ENCODE data around the gene CPN1. TPM values are rescaled to one million over a fixed set of nuclear protein-coding genes. Genes with fewer than 3 reads are reported as not detected.

The CPN1 gene
- total and polyA plus RNA-seq, 5 donors from 2014 or later, result not detected

GRCh38 chr10:100053686-100054460 is 27.8 kb downstream of the CPN1 start:
- Mint-ChIP-seq H3K4me1 (no peaks in the 10 kb centered on the region), H3K9me3 (peaks cover 0 to 4% (median 0%) of the 10 kb centered on the region in 7 donors), H3K27ac (no peak overlapping the region), H3K4me3 (no peak overlapping the region), H3K36me3 (no peaks in the 10 kb centered on the region), H3K27me3 (peaks cover 17% of the 10 kb centered on the region)
- no peaks in the 10 kb centered on the region for H3K36me3 ChIP-seq (ENCODE audit: control insufficient read depth, insufficient read depth, low read length)
- H3K27ac ChIP-seq (ENCODE audit: insufficient read depth, low read length, poor library complexity, severe bottlenecking), result no peak overlapping the region
- H3K4me1 ChIP-seq (ENCODE audit: control insufficient read depth, insufficient read depth, low read length, poor library complexity, severe bottlenecking), result no peaks in the 10 kb centered on the region
- no peak overlapping the region for H3K4me3 ChIP-seq (ENCODE audit: low read depth, low read length)
- H3K27me3 ChIP-seq (ENCODE audit: control insufficient read depth, insufficient read depth, low read length), result peaks cover 2% of the 10 kb centered on the region
- DNase-seq (no peak), ATAC-seq (ENCODE audit: low read depth in 2 of 2) (no peak)
- peaks cover 0 to 8% of the 10 kb centered on the region in 2 experiments for H3K9me3 ChIP-seq (ENCODE audit: control insufficient read depth in 2 of 2, low read length in 2 of 2)

- Mint-ChIP-seq H3K27ac (peak overlapping the region in 1 of 3 donors; percentile 45), H3K36me3 (no peaks in the 10 kb centered on the region), H3K4me3 (peak overlapping the region in 1 of 4 donors; percentile 35), H3K9me3 (peaks cover 0 to 2% (median 0%) of the 10 kb centered on the region in 7 donors), H3K27me3 (peaks cover 27% of the 10 kb centered on the region), H3K4me1 (peaks cover 0 to 3% (median 0%) of the 10 kb centered on the region in 4 donors)
- peak in 1 of 2 donors; percentile 70 for ATAC-seq (ENCODE audit: low read depth in 2 of 2)
- peak; percentile 50 to 76 (median 68) for DNase-seq
- no peaks in the 10 kb centered on the region for H3K36me3 ChIP-seq (ENCODE audit: control insufficient read depth, insufficient read depth, low read length)
- H3K4me1 ChIP-seq (ENCODE audit: control insufficient read depth, insufficient read depth, low read length, poor library complexity, severe bottlenecking), result no peaks in the 10 kb centered on the region
- H3K9me3 ChIP-seq (ENCODE audit: control insufficient read depth in 2 of 2, low read length in 2 of 2), result no peaks in the 10 kb centered on the region
- H3K27me3 ChIP-seq (ENCODE audit: control insufficient read depth, insufficient read depth, low read length), result peaks cover 3% of the 10 kb centered on the region
- H3K4me3 ChIP-seq (ENCODE audit: low read depth, low read length), result no peak overlapping the region
- H3K27ac ChIP-seq (ENCODE audit: insufficient read depth, low read length, poor library complexity, severe bottlenecking), result no peak overlapping the region
Measured at GRCh38 chr10:100046021-100046486, 35.6 kb downstream of the CPN1 start.

GRCh38 chr10:100045592-100045991 is 36.1 kb downstream of the CPN1 start:
- Mint-ChIP-seq H3K9me3 (peaks cover 0 to 2% (median 0%) of the 10 kb centered on the region in 7 donors), H3K27ac (no peak overlapping the region), H3K4me3 (no peak overlapping the region), H3K4me1 (peaks cover 0 to 3% (median 0%) of the 10 kb centered on the region in 4 donors), H3K36me3 (no peaks in the 10 kb centered on the region), H3K27me3 (peaks cover 27% of the 10 kb centered on the region)
- H3K9me3 ChIP-seq (ENCODE audit: control insufficient read depth in 2 of 2, low read length in 2 of 2), result no peaks in the 10 kb centered on the region
- DNase-seq, result no peak
- no peaks in the 10 kb centered on the region for H3K36me3 ChIP-seq (ENCODE audit: control insufficient read depth, insufficient read depth, low read length)
- peaks cover 3% of the 10 kb centered on the region for H3K27me3 ChIP-seq (ENCODE audit: control insufficient read depth, insufficient read depth, low read length)
- ATAC-seq (ENCODE audit: low read depth in 2 of 2), result no peak
- no peak overlapping the region for H3K27ac ChIP-seq (ENCODE audit: insufficient read depth, low read length, poor library complexity, severe bottlenecking)
- no peak overlapping the region for H3K4me3 ChIP-seq (ENCODE audit: low read depth, low read length)
- no peaks in the 10 kb centered on the region for H3K4me1 ChIP-seq (ENCODE audit: control insufficient read depth, insufficient read depth, low read length, poor library complexity, severe bottlenecking)

DNA sequence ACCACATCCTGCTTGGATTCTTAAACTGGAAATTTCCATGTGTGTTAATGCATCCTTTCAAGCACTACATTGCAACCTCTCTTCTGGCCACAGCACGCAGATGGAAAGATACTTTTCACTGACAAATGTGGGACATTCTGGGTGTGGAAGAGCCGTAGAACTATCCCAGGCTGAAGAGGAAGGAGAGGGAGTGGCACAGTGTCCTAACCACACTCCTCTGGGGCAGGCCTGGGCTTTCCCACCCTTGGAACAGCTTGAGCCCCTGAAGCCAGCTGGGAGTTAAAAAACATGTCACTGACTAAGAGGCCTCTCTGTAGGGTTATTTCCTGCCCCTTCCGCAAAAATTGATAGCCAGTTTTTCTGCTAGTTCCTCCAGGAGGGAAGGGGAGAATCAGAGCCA is 37.9 kb downstream of the CPN1 start:
- Mint-ChIP-seq H3K9me3 (peaks cover 0 to 4% (median 0%) of the 10 kb centered on the region in 7 donors), H3K4me1 (peaks cover 0 to 3% (median 0%) of the 10 kb centered on the region in 4 donors), H3K36me3 (no peaks in the 10 kb centered on the region), H3K4me3 (no peak overlapping the region), H3K27me3 (peaks cover 32% of the 10 kb centered on the region), H3K27ac (peak overlapping the region in 1 of 3 donors; percentile 10)
- Histone ChIP-seq H3K27me3 (ENCODE audit: control insufficient read depth, insufficient read depth, low read length) (peaks cover 6% of the 10 kb centered on the region), H3K9me3 (ENCODE audit: control insufficient read depth in 2 of 2, low read length in 2 of 2) (no peaks in the 10 kb centered on the region), H3K36me3 (ENCODE audit: control insufficient read depth, insufficient read depth, low read length) (no peaks in the 10 kb centered on the region), H3K4me1 (ENCODE audit: control insufficient read depth, insufficient read depth, low read length, poor library complexity, severe bottlenecking) (no peaks in the 10 kb centered on the region), H3K4me3 (ENCODE audit: low read depth, low read length) (no peak overlapping the region), H3K27ac (ENCODE audit: insufficient read depth, low read length, poor library complexity, severe bottlenecking) (no peak overlapping the region)
- DNase-seq (no peak), ATAC-seq (ENCODE audit: low read depth in 2 of 2) (no peak)

- H3K36me3 ChIP-seq (ENCODE audit: control insufficient read depth, insufficient read depth, low read length), result no peaks in the 10 kb centered on the region
- H3K27me3 Mint-ChIP-seq, result peaks cover 32% of the 10 kb centered on the region
- ATAC-seq (ENCODE audit: low read depth in 2 of 2), result no peak
Measured at GRCh38 chr10:100043344-100043743, 38.3 kb downstream of the CPN1 start.

GRCh38 chr10:100041306-100042002 is 40.2 kb downstream of the CPN1 start:
- ATAC-seq (ENCODE audit: low read depth in 2 of 2), result no peak

More at GRCh38 chr10:100043344-100043743, 38.3 kb downstream of the CPN1 start:
- Histone ChIP-seq H3K9me3 (ENCODE audit: control insufficient read depth in 2 of 2, low read length in 2 of 2) (no peaks in the 10 kb centered on the region), H3K4me1 (ENCODE audit: control insufficient read depth, insufficient read depth, low read length, poor library complexity, severe bottlenecking) (no peaks in the 10 kb centered on the region), H3K27ac (ENCODE audit: insufficient read depth, low read length, poor library complexity, severe bottlenecking) (no peak overlapping the region), H3K27me3 (ENCODE audit: control insufficient read depth, insufficient read depth, low read length) (peaks cover 6% of the 10 kb centered on the region), H3K4me3 (ENCODE audit: low read depth, low read length) (no peak overlapping the region)
- Mint-ChIP-seq H3K9me3 (peaks cover 0 to 4% (median 0%) of the 10 kb centered on the region in 7 donors), H3K4me1 (peaks cover 0 to 3% (median 0%) of the 10 kb centered on the region in 4 donors), H3K36me3 (no peaks in the 10 kb centered on the region), H3K4me3 (no peak overlapping the region), H3K27ac (peak overlapping the region in 1 of 3 donors; percentile 10)
- DNase-seq, result peak in 1 of 3 donors; percentile 16

GRCh38 chr10:100038561-100039071 is 43.1 kb downstream of the CPN1 start:
- ATAC-seq (ENCODE audit: low read depth in 2 of 2) (no peak), DNase-seq (no peak)
- H3K27me3 Mint-ChIP-seq, result peaks cover 36% of the 10 kb centered on the region
- Histone ChIP-seq H3K27ac (ENCODE audit: insufficient read depth, low read length, poor library complexity, severe bottlenecking) (no peak overlapping the region), H3K4me3 (ENCODE audit: low read depth, low read length) (no peak overlapping the region), H3K9me3 (ENCODE audit: control insufficient read depth in 2 of 2, low read length in 2 of 2) (no peaks in the 10 kb centered on the region), H3K27me3 (ENCODE audit: control insufficient read depth, insufficient read depth, low read length) (peaks cover 6% of the 10 kb centered on the region), H3K4me1 (ENCODE audit: control insufficient read depth, insufficient read depth, low read length, poor library complexity, severe bottlenecking) (no peaks in the 10 kb centered on the region), H3K36me3 (ENCODE audit: control insufficient read depth, insufficient read depth, low read length) (no peaks in the 10 kb centered on the region)
- no peak overlapping the region for H3K4me3 Mint-ChIP-seq
- no peaks in the 10 kb centered on the region for H3K36me3 Mint-ChIP-seq
- peaks cover 0 to 2% (median 0%) of the 10 kb centered on the region in 7 donors for H3K9me3 Mint-ChIP-seq
- no peak overlapping the region for H3K27ac Mint-ChIP-seq
- no peaks in the 10 kb centered on the region for H3K4me1 Mint-ChIP-seq

More at GRCh38 chr10:100041306-100042002, 40.2 kb downstream of the CPN1 start:
- no peak for DNase-seq
- no peak overlapping the region for H3K4me3 Mint-ChIP-seq
- H3K4me3 ChIP-seq (ENCODE audit: low read depth, low read length), result no peak overlapping the region
- no peak overlapping the region for H3K27ac Mint-ChIP-seq
- peaks cover 0 to 2% (median 0%) of the 10 kb centered on the region in 7 donors for H3K9me3 Mint-ChIP-seq
- no peak overlapping the region for H3K27ac ChIP-seq (ENCODE audit: insufficient read depth, low read length, poor library complexity, severe bottlenecking)
- H3K36me3 Mint-ChIP-seq, result no peaks in the 10 kb centered on the region
- no peaks in the 10 kb centered on the region for H3K4me1 ChIP-seq (ENCODE audit: control insufficient read depth, insufficient read depth, low read length, poor library complexity, severe bottlenecking)
- H3K36me3 ChIP-seq (ENCODE audit: control insufficient read depth, insufficient read depth, low read length), result no peaks in the 10 kb centered on the region
- H3K27me3 ChIP-seq (ENCODE audit: control insufficient read depth, insufficient read depth, low read length), result peaks cover 6% of the 10 kb centered on the region
- H3K9me3 ChIP-seq (ENCODE audit: control insufficient read depth in 2 of 2, low read length in 2 of 2), result no peaks in the 10 kb centered on the region
- H3K27me3 Mint-ChIP-seq, result peaks cover 38% of the 10 kb centered on the region
- H3K4me1 Mint-ChIP-seq, result peaks cover 0 to 3% (median 0%) of the 10 kb centered on the region in 4 donors

All from CD4-positive, CD25-positive, alpha-beta regulatory T cell (primary cell).